Measurements from ENCODE around the gene RAD18. TPM values are rescaled to one million over a fixed set of nuclear protein-coding genes. Genes with fewer than 3 reads are reported as not detected.

RAD18 gene
- total and polyA plus RNA-seq, 10 donors, result 1.6 to 20.7 (median 12.4) TPM

GRCh38 chr3:8891774-8892173 lies 71.5 kb downstream of the RAD18 start:
- H3K27ac ChIP-seq, result no peak overlapping the region
- TF ChIP-seq POLR2AphosphoS5 (IDR thresholded peaks at IDR 0.05), result no peak
- TF ChIP-seq, protein P1, sequence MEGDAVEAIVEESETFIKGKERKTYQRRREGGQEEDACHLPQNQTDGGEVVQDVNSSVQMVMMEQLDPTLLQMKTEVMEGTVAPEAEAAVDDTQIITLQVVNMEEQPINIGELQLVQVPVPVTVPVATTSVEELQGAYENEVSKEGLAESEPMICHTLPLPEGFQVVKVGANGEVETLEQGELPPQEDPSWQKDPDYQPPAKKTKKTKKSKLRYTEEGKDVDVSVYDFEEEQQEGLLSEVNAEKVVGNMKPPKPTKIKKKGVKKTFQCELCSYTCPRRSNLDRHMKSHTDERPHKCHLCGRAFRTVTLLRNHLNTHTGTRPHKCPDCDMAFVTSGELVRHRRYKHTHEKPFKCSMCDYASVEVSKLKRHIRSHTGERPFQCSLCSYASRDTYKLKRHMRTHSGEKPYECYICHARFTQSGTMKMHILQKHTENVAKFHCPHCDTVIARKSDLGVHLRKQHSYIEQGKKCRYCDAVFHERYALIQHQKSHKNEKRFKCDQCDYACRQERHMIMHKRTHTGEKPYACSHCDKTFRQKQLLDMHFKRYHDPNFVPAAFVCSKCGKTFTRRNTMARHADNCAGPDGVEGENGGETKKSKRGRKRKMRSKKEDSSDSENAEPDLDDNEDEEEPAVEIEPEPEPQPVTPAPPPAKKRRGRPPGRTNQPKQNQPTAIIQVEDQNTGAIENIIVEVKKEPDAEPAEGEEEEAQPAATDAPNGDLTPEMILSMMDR (IDR thresholded peaks at IDR 0.05 in 8 of 11, conservative IDR thresholded peaks at IDR 0.05 in 3 of 11), result no peak
- no peak for TF ChIP-seq POLR2A (IDR thresholded peaks at IDR 0.05)
- DNase-seq, result no peak
- no peak overlapping the region for H3K4me3 ChIP-seq
- H3K36me3 ChIP-seq, result peaks cover 0 to 80% (median 9%) of the 10 kb centered on the region in 6 donors
- H3K27me3 ChIP-seq (replicated peaks in 1 of 7), result no peaks in the 10 kb centered on the region
- intact Hi-C loops (cut with DNase I; ENCODE audit: low total_unique reads), result no loop called here
- H3K9me3 ChIP-seq, result no peaks in the 10 kb centered on the region
- H3K4me1 ChIP-seq, result no peaks in the 10 kb centered on the region
- 81 to 92% (median 85%) methylated on average over 1 of the region's 1 CpG for WGBS, 5 donors

DNA sequence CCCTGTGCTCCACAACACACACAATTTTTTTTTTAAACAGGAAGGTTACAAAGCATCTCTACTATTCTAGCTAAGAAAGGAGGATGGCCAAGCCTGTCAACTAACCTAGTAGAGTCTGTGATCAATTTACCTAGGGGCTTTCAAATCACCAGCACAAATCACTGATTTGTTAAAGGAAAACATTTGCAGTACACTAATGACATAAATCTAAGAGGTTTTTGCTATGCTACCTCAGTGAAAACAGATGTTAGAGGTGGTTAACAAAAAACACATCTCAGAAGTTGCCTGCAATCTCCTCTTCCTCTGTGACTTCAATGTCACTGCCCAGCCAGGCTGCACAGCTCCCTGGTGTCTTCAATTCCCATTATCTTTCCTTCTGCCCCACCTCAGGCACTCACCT lies 72.0 kb downstream of the RAD18 start:
- H3K4me1 ChIP-seq, result no peaks in the 10 kb centered on the region

GRCh38 chr3:8888301-8888915 lies 74.9 kb downstream of the RAD18 start:
- Histone ChIP-seq H3K27ac (no peak overlapping the region), H3K4me3 (no peak overlapping the region)
- DNase-seq, result no peak

More for the DNA sequence above, 72.0 kb downstream of the RAD18 start:
- Histone ChIP-seq H3K27me3 (replicated peaks in 1 of 7) (no peaks in the 10 kb centered on the region), H3K9me3 (no peaks in the 10 kb centered on the region), H3K36me3 (peaks cover 0 to 80% (median 11%) of the 10 kb centered on the region in 6 donors), H3K27ac (no peak overlapping the region), H3K4me3 (no peak overlapping the region)
- intact Hi-C loops (cut with DNase I; ENCODE audit: low total_unique reads), result no loop called here
- no peak for TF ChIP-seq POLR2AphosphoS5 (IDR thresholded peaks at IDR 0.05)
- DNase-seq, result no peak

DNA sequence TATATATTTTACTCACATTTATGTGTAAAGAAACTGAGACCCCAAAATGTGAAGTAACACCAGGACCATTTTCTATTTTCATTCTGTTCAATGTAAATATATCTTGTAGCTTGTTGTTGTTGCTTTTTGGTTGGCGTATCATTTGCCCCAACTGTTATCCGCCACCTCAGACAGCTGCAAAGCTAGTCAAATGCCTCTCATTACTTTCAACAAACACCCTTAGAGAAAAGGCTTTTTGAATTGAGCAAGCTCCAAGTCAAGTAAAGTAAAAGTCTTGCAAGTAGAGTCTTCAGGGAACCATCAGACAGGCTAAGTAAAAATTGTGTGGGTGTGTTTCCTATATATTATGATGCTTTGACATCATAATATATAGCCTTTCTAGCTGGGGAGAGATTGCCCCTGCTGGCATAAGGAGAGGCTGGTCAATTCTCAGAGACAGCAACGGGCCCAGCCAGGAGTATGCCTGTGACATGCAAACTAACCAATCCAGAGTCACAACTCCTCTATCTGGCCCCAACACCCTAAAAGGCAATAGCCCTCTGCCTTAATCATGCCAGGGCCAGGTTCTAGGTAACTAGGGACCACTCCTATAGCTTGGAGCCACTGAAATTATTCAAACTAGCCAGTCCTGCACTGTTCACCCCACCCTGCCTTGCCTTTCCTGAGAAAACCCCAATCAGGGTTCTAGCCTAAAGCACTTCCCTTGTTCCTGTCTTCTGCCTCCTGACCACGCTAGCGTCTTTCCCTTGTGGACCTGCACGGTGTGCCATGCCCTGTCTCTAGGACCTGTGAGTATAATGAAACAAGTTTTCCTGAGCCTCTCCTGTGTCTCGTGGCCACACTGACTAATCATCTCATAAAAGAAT lies 75.6 kb downstream of the RAD18 start:
- no peak overlapping the region for H3K27ac ChIP-seq
- 79 to 90% (median 83%) methylated on average over 7 of the region's 7 CpGs for WGBS, 5 donors

More at GRCh38 chr3:8888301-8888915, 74.9 kb downstream of the RAD18 start:
- H3K27me3 ChIP-seq (replicated peaks in 1 of 7), result no peaks in the 10 kb centered on the region
- H3K36me3 ChIP-seq, result peaks cover 0 to 89% (median 8%) of the 10 kb centered on the region in 6 donors
- peaks cover 0 to 4% (median 0%) of the 10 kb centered on the region in 8 donors for H3K9me3 ChIP-seq
- 88 to 96% (median 94%) methylated on average over 6 of the region's 6 CpGs for WGBS, 5 donors
- no peaks in the 10 kb centered on the region for H3K4me1 ChIP-seq
- no peak for TF ChIP-seq POLR2AphosphoS5 (IDR thresholded peaks at IDR 0.05)
- TF ChIP-seq, protein P1 (IDR thresholded peaks at IDR 0.05 in 8 of 11, conservative IDR thresholded peaks at IDR 0.05 in 3 of 11), result no peak
- TF ChIP-seq POLR2A (IDR thresholded peaks at IDR 0.05), result no peak
- intact Hi-C loops (cut with DNase I; ENCODE audit: low total_unique reads), result no loop called here

More for the DNA sequence above, 75.6 kb downstream of the RAD18 start:
- intact Hi-C loops (cut with DNase I; ENCODE audit: low total_unique reads), result no loop called here
- DNase-seq, result no peak
- Histone ChIP-seq H3K4me3 (no peak overlapping the region), H3K4me1 (no peaks in the 10 kb centered on the region), H3K36me3 (peaks cover 0 to 85% (median 8%) of the 10 kb centered on the region in 6 donors), H3K9me3 (peaks cover 0 to 4% (median 0%) of the 10 kb centered on the region in 8 donors), H3K27me3 (replicated peaks in 1 of 7) (no peaks in the 10 kb centered on the region)
- no peak for TF ChIP-seq POLR2AphosphoS5 (IDR thresholded peaks at IDR 0.05)
- TF ChIP-seq, protein P1 (IDR thresholded peaks at IDR 0.05 in 8 of 11, conservative IDR thresholded peaks at IDR 0.05 in 3 of 11), result no peak
- no peak for TF ChIP-seq POLR2A (IDR thresholded peaks at IDR 0.05)

All from spleen (tissue), 11 donors.